HG02870 (cell line): Measurements from ENCODE around the gene ABCF3.

ENCODE experiments used
- ATAC-seq: cut with Tn5 transposase; IDR thresholded peaks from one replicate; pipeline ENCODE4 v1.9.1; 2021; ENCODE audit warnings: mild to moderate bottlenecking, moderate library complexity; ENCODE audit not compliant: unreplicated experiment

The ABCF3 gene

GRCh38 chr3:184166671-184167070, 19.3 kb upstream of the ABCF3 start:
- ATAC-seq = no peak

DNA sequence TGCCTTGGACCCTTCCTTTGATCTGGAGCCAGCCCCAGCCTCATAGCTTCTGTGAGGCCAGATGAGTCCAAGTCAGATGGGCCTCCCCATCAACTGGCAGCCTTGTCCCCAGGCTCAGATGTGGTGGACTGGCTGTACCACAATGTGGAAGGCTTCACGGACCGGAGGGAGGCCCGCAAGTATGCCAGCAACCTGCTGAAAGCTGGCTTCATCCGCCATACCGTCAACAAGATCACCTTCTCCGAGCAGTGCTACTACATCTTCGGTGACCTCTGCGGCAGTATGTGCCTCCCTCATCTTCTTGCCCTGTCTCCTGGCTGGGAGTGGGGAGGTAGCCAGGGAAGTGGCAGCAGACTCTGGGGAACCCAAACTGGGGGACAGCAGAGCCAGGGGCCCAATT, 18.2 kb upstream of the ABCF3 start:
- ATAC-seq = no peak

- ATAC-seq = no peak
Measured at GRCh38 chr3:184168363-184169120, 17.5 kb upstream of the ABCF3 start.

GRCh38 chr3:184169896-184170875, 15.8 kb upstream of the ABCF3 start:
- no peak for ATAC-seq

DNA sequence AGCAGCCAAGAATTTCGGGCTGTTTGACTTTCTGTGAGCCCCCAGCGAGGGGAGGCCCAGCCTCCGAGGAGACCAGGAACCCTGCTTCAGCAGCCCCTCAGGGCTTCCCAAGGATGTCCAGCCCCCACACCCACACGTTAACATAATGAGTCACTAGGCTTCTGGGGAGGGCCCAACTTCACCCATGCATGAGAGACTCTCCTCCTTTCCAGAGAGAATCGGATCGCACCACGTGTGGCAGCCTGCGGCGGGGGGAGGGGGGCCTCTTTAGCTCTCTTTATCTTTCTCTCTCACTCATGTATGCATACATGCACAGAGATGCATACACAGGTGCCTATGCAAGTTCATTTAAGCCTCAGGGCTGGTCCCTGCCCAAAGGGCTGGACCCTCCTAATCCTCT, 14.4 kb upstream of the ABCF3 start:
- no peak for ATAC-seq

DNA sequence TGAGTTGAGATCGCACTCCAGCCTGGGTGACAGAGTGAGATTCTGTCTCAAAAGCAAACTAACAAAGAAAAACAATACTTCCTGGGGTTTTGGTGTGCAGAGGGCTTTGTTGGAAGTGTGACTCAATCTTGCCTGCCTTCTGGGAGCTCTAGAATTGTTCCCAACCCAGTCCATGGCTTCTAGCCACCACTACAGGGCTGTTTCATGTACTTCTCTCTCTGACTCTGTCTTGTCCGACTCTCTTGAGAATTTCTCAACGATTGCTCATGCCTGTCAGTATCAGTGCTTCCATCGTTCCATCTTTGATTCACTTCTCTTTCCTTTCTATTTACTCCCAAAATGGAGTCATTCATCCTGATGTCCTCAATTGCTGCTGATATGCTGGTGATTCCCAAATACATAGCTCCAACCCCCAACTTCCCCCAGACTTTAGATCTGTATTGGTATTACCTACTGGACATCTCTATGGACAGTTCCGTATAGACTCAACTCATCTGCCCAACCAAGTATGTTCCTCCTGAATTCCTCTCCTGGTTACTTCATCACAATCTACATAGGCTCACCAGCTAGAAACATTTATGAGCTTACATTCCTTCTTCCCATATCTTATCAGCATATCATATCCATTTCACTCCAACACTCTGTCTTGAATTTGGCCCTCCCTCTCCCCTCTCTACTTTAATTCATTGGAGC, 13.2 kb upstream of the ABCF3 start:
- no peak for ATAC-seq

DNA sequence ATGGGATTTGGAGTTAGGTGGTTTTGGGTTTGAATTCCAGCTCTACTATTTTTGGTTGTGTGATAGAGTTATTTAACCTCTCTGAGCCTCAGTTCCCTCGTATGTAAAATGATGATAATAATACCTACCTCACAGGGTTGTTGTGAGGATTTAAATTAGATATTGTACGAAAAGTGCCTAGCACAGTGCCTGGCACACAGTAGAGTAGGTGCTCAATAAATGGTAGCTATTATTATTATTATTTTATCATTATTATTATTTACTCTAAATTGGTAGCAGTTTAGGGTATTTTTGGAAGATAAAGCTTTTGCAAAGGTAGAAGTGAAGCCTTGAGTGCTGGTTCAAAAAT, 12.7 kb upstream of the ABCF3 start:
- ATAC-seq = no peak

DNA sequence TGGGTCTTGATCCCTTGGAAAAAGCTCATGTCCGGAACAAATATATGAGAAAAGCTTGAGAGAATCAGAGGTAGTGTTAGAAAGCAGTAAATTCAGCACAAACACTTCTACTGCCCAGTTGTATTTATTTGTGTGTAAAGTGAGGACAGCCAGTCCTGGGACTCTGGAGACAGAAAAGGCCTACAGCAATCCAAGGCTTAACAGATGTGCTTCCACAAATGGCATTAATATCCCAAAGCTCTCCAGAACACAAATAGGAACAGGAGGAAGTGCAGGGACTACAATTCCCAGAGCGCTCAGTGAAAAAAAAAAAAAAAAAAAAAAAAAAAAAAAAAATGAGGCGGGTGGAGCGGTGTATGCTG, 11.7 kb upstream of the ABCF3 start:
- ATAC-seq = no peak

DNA sequence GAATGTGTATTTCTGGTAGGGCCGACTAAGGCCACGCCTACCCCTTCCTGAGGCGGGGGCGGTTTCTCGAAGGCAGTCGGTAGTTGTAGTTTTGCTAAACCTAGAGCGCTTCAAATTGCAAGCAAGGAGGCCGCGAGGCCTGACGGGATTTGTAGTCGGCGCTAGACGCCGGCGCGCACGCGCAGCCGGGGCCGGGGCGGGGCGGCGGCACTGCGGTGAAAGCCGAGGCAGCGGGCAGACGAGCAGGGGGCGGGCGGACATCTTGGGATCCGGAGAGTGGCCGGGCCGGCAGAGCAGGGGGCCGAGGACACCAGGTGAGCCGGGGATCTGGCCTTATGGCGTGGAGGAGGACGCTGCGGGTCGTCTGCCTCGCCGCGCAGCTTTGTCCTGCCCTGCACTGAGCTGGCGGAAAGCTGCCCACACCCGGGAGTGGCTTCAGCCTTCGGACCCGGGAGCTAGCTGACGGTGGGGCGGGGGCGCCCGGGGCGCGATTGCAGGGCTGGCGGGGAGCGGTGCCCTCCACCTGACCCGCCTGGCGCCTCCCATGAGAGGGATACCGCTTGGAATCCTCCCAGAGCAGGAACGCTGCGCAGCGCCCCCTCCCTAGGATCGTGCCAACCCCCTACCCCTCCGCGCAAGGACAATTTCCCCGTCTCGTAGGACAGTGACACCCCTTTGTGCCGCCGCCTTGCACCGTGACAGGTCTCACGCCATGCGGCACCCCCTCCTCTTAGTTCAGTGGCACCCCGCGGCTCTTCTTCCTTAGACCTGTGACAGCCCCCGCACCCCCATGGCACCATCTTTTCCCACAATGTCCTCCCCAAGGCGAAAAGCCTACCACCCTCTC, 11.1 kb upstream of the ABCF3 start, which contains the start of gene AP2M1:
Gene AP2M1 (plus strand): TSS at position 210 of the 847 bp plus-strand sequence. CDS start 2,139 bp downstream, outside the sequence.
- ATAC-seq = peak; percentile 95

- no peak for ATAC-seq
Measured at GRCh38 chr3:184175506-184175905, 10.5 kb upstream of the ABCF3 start.

GRCh38 chr3:184175981-184176376, 10.0 kb upstream of the ABCF3 start:
- no peak for ATAC-seq

- ATAC-seq = no peak
Measured at GRCh38 chr3:184176377-184177330, 9.3 kb upstream of the ABCF3 start.

DNA sequence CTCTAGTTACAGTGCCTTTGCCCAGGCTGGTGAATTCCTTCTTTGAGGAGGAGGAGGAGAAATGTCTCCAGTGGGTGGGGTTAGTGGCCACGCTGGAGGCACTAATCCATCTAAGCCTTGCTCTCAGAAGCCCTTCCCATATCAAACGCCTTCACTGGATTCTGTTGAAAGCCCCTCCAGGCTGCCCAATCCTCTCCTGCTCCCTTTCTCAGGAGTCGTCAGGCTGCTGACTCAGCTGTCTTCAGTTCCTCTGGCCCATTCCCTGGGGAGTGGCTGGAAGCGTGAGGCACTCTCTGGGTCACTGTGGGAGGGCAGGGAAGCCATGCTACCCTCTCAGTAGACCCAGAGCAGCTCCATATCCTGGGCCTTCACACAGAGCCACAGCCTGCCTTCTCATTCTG, 8.7 kb upstream of the ABCF3 start:
- no peak for ATAC-seq

GRCh38 chr3:184177767-184178306, 8.2 kb upstream of the ABCF3 start:
- no peak for ATAC-seq

- no peak for ATAC-seq
Measured at GRCh38 chr3:184178521-184179138, 7.4 kb upstream of the ABCF3 start.

DNA sequence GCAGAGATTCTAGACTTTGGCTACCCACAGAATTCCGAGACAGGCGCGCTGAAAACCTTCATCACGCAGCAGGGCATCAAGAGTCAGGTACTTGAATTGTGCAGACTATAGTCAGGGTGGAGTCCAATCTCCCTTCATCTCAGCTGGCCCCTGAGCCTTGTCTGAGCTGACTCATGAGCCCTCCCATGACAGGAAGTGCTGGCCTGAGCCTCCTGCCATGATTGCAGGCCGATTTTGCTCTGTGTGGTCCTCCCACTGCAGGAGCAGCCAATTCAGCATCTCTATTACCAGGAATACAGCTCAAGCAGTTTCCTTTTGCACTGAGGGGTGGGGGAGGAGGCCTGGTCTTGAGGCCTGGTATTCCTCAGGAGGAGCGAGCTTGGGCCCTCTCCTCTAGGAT, 5.8 kb upstream of the ABCF3 start:
- ATAC-seq = no peak

- ATAC-seq = no peak
Measured at GRCh38 chr3:184181596-184181995, 4.4 kb upstream of the ABCF3 start.

DNA sequence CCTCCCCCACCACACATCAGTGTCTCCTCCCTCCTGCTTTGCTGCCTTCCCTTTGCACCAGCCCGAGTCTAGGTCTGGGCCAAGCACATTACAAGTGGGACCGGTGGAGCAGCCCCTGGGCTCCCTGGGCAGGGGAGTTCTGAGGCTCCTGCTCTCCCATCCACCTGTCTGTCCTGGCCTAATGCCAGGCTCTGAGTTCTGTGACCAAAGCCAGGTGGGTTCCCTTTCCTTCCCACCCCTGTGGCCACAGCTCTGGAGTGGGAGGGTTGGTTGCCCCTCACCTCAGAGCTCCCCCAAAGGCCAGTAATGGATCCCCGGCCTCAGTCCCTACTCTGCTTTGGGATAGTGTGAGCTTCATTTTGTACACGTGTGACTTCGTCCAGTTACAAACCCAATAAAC, 2.3 kb upstream of the ABCF3 start:
- ATAC-seq = no peak
